ENCODE results near the gene OAS3.
"Not testable (repeated sequence)": the region's sequence is repeated elsewhere in the genome, so short reads cannot be mapped to it uniquely, and the experiment has no call there.

OAS3 gene

GRCh38 chr12:112926416-112927033 is 11.7 kb upstream of the OAS3 start:
- not testable (repeated sequence) for DNase-seq (ENCODE audit: low read depth in 2 of 2)

GRCh38 chr12:112927475-112927874 is 10.8 kb upstream of the OAS3 start:
- no peak for DNase-seq (ENCODE audit: low read depth in 2 of 2)

DNA sequence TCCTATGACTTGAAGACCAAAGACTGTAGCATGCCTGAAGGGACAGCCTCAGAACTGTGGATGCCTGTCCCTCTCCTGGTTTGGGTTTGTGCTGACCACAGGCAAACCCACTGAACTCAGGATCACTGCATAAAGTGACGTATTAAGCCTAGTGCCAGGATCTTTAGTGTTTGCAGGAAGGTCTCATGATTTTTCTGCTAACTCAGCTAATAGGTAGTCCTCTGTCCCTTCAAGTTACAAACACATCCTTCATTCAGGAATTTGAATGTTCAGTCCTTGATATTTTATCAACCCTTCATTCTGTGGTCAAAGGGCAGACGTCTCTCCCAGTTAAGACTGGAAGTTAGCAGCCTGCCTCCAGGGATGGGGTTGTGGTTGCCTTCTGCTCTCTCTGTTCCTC is 10.3 kb upstream of the OAS3 start:
- no peak for DNase-seq (ENCODE audit: low read depth in 2 of 2)

DNA sequence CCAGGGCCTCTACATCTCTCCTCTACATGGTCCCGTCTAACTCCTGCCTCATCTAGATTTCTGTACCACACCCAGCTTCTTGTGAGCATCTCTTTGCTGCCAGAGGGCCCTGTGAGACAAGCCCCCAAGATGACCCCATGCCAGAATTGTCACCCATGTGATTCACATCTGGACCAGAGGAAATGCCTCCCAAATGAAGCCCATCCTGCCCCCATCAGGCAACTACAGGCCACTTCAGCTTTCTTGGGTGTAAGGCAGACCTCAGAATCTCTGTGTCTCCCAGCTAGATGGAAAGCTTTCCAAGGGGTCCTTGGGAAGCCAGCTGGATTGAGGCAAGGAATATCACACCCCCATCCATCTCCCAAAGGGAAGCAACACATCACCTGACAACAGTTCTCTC is 9.3 kb upstream of the OAS3 start:
- DNase-seq (ENCODE audit: low read depth in 2 of 2) = no peak

DNA sequence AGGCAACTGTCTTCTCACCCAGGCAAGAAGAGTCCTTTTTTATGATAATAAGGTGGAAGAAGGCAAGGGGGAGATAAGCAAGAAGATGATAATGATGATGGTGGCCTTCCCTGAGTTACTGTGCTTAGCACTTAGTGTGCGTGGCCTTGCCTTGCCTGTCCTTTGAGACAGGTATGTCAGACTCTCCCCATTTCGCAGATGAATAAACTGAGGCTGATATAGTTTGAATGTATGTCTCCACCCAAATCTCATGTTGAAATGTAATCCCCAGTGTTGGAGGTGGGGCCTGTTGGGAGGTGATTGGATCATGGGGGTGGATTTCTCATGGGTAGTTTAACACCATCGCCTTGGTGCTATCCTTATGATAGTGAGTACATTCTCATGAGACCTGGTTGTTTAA is 8.6 kb upstream of the OAS3 start:
- DNase-seq (ENCODE audit: low read depth in 2 of 2) = no peak

- no peak for DNase-seq (ENCODE audit: low read depth in 2 of 2)
Observed at GRCh38 chr12:112930350-112930749, 7.9 kb upstream of the OAS3 start.

GRCh38 chr12:112932485-112933128 is 5.7 kb upstream of the OAS3 start:
- no peak for DNase-seq (ENCODE audit: low read depth in 2 of 2)

GRCh38 chr12:112933129-112933505 is 5.2 kb upstream of the OAS3 start:
- DNase-seq (ENCODE audit: low read depth in 2 of 2) = no peak

DNA sequence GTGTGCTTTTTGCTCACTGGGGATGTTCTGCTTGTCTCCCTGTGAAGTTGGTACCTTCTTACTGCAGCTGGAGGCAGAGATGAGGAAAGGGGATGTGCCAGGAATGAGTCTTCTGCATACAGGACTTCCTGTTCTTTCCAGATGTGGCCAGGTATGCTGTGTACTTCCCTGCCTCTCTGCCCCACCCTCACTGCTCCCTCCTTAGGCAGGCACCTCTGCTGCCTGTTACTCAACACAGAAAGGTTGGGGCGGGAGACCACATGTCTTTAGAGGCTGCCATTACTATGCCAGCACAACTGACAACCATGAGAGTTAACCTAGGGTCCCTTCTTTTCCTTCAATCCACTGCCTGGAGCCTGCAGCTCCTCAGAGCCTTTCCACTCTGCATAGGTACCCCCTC is 2.0 kb upstream of the OAS3 start:
- no peak for DNase-seq (ENCODE audit: low read depth in 2 of 2)

GRCh38 chr12:112936927-112937326 is 1.3 kb upstream of the OAS3 start:
- no peak for DNase-seq (ENCODE audit: low read depth in 2 of 2)

- DNase-seq (ENCODE audit: low read depth in 2 of 2) = no peak
Observed at GRCh38 chr12:112938751-112939150, 477 bp downstream of the OAS3 start.

GRCh38 chr12:112939761-112940381 is 1.6 kb downstream of the OAS3 start:
- DNase-seq (ENCODE audit: low read depth in 2 of 2) = no peak

- DNase-seq (ENCODE audit: low read depth in 2 of 2) = no peak
Observed at GRCh38 chr12:112941528-112942335, 3.5 kb downstream of the OAS3 start.

DNA sequence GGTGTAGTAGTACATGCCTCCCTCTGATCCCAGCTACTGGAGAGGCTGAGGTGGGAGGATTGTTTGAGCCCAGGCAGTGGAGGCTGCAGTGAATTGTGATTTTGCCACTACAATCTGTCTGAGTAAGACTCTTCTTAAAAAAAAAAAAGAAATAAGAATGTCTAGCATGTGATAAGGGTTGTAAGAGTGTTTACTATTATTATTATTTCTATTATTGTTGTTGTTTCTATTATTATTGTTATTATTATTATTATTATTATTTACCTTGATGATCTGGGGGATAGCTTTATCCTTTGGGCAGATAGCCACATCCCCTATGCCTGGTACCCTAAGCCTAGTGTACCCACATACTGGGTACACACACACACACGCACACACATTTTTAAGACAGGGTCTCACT is 4.3 kb downstream of the OAS3 start:
- DNase-seq (ENCODE audit: low read depth in 2 of 2) = no peak

DNA sequence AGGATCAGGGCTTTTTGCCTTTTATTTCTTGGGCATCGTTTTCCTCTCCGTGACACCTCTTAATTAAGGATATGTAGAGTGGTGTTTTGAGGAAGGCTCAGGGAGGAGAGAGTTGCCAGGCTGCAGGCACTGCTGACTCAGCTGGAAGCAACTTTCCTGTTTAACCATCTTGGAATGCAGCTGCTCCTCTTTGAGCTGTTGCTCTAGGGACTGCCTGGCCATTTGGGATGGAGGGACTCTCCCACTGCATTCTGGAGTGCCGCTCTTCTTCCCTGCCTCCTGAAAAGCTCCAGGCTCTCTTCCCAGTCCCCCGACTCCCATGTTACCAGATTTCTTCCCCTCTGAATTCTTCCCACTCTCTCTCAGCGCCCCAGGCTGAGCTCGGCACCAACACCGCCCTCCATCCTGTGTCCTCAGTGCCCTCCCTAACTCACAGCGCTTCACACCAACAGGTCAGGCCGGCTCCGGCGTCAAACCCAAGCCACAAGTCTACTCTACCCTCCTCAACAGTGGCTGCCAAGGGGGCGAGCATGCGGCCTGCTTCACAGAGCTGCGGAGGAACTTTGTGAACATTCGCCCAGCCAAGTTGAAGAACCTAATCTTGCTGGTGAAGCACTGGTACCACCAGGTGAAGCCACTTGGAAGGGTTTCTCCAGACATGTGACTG is 5.9 kb downstream of the OAS3 start:
- DNase-seq (ENCODE audit: low read depth in 2 of 2) = no peak

- DNase-seq (ENCODE audit: low read depth in 2 of 2) = no peak
Observed at GRCh38 chr12:112945515-112945914, 7.2 kb downstream of the OAS3 start.

GRCh38 chr12:112946236-112947000 is 8.1 kb downstream of the OAS3 start:
- no peak for DNase-seq (ENCODE audit: low read depth in 2 of 2)

- no peak for DNase-seq (ENCODE audit: low read depth in 2 of 2)
Observed at GRCh38 chr12:112947314-112947713, 9.0 kb downstream of the OAS3 start.

- DNase-seq (ENCODE audit: low read depth in 2 of 2) = no peak
Observed at GRCh38 chr12:112947761-112948160, 9.5 kb downstream of the OAS3 start.

DNA sequence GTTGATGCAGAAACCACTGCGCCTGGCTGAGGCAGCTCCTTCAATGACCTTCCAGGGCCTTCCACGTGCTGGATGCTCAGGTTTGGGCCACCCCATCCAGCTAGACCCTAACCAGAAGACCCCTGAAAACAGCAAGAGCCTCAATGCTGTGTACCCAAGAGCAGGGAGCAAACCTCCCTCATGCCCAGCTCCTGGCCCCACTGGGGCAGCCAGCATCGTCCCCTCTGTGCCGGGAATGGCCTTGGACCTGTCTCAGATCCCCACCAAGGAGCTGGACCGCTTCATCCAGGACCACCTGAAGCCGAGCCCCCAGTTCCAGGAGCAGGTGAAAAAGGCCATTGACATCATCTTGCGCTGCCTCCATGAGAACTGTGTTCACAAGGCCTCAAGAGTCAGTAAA is 10.5 kb downstream of the OAS3 start:
- DNase-seq (ENCODE audit: low read depth in 2 of 2) = no peak

DNA sequence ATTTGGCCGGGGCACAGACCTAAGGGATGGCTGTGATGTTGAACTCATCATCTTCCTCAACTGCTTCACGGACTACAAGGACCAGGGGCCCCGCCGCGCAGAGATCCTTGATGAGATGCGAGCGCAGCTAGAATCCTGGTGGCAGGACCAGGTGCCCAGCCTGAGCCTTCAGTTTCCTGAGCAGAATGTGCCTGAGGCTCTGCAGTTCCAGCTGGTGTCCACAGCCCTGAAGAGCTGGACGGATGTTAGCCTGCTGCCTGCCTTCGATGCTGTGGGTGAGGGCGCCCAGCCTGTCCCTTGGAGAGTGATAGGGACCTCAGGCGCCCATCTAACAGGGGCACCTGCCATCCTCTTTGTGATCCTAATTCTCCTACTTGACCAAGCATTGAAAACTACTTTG is 12.4 kb downstream of the OAS3 start:
- no peak for DNase-seq (ENCODE audit: low read depth in 2 of 2)
